ENCODE data around the gene FAM72C.
"Not testable (repeated sequence)": the region's sequence is repeated elsewhere in the genome, so short reads cannot be mapped to it uniquely, and the experiment has no call there.

GRCh38 chr1:143964294-143964693, 7.5 kb downstream of the FAM72C start:
- TF ChIP-seq EZH2 (IDR thresholded peaks at IDR 0.05); POLR2AphosphoS5 (IDR thresholded peaks at IDR 0.05; ENCODE audit: borderline replicate concordance, low read depth, low read length); FOXP2 (optimal IDR thresholded peaks at IDR 0.05; ENCODE audit: control extremely low read depth, extremely low read length, insufficient read depth): not testable (repeated sequence)

Data from SK-N-MC (cell line).